ENCODE data around the gene PRM3.

The PRM3 gene

DNA sequence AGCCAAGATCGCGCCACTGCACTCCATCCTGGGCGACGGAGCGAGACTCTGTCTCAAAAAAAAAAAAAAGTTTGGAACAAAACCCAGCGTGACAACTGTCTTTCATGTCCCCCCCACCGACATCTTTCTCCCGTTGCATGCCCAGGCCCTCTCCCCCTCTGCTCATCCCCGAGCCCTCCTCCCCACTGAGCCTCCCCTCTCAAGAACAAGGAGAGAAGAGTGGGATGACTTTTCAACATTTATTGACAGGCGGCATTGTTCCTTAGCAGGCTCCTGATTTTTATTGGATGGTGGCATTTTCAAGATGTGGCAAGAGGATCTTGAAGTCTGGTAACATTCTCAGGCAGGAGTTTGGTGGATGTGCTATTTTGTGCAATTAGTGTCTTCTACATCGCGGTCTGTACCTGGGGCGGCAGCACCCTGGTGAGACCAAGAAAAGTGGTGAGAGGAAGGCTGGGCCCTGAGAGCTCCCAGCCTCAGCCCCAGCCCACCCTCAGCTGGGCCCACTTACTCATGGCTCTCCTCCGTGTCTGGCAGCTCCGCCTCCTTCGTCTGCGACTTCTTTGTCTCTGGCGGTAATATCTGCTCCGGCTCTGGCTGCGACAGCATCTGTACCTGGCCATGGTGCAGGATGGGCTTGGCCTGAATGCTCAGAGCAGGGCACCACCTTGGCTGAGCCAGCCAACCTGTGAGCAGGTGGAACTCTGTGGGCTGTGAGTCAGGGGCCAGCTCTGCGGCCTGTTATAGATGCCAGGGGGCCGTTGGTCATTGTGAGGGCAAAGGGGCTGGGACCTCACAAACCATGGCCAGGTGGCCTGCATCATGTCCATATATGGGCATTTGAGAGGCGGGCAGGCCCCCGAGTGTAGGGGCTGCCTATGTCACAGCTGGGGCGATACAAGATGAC is 7.4 kb upstream of the PRM3 start, which contains the start of gene PRM1:
Gene PRM1, minus strand, starts transcription at position 715 of the 907 bp plus-strand sequence. Its CDS starts 92 bp downstream, at position 623.
- no peak for DNase-seq

DNA sequence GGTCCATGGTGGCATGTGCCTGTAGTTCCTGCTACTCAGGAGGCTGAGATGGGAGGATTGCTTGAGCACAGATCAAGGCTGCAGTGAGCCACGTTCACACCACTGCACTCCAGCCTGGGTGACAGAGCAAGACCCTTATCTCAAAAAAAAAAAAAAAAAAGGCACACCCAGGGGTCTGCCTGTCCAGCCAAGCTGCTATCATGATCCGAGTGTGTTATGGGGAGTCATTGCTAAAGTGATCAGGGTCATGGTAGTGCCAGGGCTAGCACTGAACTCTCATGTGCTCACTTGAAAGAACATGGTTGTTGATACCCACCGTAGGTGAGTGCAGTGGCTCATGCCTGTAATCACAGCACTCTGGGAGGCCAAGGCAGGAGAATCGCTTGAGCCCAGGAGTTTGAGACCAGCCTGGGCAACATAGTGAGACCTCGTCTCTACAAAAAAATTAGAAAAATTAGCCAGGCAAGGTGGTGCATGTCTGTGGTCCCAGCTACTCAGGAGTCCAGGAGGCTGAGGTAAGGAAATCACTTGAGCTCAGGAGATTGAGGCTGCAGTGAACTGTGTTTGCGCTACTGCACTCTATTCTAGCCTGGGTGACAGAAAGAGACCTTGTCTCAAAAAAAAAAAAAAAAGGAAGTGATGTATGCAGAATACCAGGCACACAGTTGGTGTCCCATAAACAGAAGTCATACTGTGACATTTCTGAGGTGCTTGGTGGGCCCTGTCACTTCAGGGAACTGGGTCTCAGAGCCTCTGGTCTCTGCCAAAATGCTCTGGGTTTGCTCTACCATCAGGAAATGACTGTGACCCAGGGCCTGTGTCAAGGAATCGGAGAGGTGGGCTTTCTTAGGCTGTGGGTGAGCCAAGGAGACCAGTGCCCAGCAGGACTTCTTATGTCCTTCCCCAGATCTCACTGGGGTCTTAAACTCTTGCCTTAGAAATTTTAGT is 5.5 kb upstream of the PRM3 start:
- DNase-seq, result no peak

DNA sequence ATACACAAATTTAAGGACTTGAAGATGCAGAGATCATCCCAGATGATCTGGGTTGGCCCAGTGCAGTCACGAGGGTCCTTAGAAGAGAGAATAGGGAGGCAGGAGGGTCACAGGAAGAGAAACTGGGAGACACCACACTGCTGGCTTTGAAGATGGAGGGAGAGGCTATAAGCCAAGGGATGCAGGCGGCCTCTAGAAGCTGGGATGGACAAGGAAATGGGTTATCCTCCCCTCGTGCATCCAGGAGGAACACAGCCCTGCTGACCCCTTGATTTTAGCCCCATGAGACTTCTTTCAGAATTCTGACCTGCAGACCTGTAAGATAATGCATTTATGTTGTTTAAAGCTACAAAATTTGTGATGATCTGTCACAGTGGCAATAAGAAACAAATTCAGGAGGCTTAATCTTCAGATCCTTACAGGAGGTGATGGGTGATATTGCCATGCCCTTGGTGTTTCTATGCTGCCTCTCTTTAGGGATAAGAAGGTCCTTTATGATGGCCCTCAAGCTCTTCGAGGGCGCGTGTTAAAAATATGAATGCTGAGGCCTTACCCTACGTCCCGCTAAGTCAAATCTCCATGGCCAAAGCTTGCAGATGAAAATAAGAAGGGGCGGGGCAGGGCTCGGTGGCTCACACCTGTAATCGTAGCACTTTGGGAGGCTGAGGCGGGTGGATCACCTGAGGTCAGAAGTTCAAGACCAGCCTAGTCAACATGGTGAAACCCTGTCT is 4.3 kb upstream of the PRM3 start:
- DNase-seq, result no peak

DNA sequence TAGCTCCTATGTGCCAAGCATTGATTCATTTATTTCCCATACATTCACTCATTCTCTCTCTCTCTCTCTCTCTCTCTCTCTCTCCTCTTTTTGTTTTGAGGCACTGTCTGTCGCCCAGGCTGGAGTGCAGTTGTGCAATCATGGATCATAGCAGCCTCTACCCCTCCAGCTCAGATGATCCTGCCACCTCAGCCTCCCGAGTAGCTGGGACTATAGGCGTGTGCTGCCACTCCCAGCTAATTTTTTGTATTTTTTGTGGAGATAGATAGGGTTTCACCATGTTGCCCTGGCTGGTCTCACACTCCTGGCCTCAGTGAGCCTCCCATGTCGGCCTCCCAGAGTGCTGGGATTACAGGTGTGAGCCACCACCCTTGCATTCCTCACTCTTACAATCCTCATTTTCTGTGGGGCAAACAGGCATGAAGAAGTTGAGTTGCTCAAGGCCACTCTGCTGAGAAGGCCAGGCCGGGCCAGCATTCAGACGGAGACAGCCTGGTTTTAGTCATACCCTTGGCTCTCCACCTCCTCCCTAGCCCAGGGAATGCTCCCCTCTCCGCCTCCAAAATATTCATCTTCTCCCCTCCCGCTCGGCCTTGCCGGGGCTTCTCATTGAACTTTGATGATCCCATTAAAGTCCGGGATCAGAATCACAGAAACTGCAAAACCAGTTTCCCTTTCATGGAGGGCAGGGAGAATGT is 3.6 kb upstream of the PRM3 start:
- DNase-seq, result no peak

DNA sequence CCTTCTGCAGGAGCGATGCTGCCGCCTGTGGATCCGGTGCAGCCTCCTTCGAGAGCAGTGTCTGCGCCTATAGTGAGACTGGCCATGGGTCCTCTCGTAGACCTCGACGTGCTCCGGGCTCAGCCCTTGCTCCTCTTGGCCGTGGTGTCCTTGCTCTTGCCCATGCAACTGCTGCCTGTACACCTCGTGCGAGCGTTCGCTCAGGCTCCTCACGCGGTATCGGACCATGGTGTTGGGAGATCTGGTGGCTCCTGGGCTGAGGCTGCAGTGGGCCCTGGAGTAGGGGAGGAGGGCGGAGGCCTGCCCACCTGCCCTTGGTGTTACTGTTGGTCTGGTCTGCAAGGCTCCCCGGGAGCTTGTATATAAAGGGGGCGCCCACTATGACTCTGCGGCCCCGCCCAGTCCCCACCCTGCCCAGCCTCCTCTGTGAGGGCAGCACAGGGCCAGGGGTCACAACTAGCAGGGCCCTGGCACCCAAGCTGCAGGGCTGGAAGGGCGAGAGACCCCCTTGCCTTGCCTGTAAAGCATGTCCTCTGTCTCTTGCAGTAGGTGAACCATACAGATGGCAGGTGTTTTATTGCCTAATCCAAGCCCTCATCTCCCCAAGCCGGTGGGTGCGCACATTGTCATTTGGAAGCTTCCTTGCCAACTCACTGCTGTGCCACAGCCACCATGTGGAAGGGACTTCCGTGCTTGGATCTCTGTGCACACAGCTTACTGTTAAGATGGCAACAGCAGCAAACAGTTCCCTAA is 2.9 kb upstream of the PRM3 start, which contains the start of gene PRM2:
Gene PRM2, minus strand, starts transcription at position 338 of the 753 bp plus-strand sequence. Its CDS starts 110 bp downstream, at position 228.
- DNase-seq, result no peak

DNA sequence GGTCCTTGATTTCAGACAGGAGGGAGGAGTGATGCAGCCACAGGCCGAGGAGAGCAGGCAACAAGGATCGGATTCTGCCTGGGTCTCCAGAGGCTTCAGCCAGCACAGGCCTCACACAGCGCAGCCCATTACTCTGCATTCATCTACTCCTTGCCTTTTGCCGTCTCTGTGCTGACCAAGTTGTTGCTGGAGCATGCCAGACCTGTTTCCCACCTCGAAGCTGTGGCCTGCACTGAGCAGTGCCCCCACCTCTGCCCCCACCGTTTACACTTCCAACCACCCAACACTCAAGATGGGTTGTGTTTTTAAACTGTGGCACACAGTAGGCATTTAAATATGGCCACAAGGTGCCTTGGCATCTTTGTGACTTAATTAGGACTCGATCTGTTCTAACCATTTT is 1.5 kb upstream of the PRM3 start:
- DNase-seq, result no peak

DNA sequence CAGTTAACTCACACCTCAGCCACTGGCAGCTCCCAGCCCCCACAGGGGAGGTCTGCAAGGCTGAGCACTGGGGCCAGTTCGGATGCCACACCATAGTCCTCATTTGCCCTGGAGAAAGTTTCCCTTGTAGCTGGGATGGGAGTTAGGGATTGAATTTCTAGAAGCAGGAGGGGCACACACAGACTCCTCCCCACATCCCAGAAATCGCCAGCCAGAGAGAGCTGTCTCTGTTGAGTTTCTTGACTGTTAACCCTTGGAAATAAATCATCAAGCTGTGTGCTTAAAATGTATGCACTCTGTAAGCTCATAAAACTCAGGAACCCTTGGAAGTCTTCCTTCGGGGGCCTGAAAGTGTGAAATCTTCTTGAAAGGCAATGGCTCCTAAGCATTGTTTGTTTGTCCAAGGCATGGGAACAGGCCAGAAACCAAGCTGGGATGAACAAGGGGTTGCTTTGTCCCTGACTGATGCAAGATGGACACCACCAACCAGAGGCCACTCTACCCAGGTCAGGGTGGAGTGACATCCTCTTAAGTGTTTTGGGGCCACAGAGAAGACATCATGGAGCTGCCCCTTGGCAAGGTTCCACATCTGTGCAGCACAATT is 394 bp upstream of the PRM3 start:
- no peak for DNase-seq

DNA sequence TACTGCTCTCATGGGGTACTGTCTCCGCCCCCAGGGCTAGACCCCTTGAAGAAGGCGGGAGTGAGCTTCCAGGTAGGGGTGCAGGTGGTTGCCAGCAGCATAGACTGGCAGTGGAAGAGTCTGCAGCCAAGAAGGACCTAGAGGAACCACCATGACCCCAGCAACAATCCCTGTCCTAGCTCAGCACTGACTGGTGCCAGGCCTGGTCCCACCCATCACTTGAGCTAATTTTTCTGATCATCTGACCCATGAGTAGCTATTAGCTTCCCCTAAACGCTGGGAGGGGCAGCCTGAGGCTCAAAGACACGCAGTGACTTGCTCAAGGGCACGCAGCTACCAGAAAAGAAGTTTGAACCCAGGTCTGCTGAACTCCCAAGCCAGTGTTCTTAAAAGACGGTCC is 945 bp downstream of the PRM3 start:
- no peak for DNase-seq

DNA sequence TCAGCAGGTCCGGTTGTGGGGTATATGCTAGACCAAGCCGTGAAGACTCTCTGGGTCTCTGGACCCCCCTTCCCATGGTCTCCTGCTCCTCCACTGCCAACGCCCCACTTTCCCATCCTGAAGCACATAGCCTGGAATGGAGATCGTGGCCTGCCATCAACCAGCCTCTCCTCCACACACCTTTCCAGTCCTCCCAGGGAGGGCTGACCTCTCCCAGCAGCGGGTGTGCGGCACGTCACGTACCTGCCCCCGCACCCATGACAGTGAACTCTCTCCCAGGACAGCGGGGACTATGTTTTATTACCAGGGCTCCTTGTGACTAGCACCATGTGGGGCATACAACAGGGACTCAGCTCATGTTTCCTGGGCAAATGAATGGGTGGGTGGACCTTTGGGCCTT is 1.8 kb downstream of the PRM3 start:
- no peak for DNase-seq

DNA sequence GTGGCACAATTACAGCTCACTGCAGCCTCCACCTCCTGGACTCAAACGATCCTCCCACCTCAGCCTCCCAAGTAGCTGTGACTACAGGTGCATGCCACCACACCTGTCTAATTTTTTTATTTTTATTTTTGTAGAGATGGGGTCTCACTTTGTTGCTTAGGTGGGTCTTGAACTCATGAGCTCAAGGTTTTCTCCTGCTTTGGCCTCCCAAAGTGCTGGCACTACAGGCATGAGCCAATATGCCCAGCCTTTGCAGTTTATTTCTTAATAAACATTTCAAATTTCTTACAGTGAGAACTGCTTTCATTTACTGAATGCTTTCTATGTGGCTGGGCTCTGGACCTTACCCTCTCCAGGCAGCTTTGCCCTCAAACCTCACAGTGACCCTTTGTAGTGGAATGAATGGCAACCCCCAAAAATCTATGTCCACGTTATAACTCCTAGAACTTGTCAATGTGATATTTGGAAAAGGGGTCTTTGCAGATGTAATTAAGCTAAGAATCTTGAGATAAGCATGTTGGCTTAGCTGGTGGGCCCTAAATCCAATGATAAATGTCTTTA is 2.7 kb downstream of the PRM3 start:
- no peak for DNase-seq

DNA sequence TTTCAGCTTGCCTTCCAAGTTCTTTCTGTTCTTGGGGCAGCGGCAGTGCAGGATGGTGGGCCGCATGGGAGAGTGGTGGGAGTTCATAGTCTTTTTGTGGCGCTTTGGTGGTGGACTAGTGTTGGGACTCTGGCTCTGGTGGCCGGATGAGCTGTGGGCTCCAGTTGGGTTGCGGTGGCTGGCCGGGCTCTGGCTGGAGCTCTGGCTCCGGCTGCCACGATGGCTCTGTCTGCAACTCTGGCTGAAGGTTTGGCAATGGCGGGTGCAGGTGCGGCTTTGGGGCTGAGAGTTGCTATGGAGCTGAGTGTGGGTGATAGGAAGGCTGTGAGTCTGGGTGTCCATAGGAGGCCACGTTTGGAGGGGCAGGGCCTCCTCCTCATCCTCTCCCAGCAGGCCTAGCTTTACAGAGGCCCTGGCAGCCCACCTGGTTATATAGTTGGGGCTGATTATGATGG is 4.5 kb downstream of the PRM3 start, which contains the start of gene TNP2:
Gene TNP2, minus strand, starts transcription at position 405 of the 455 bp plus-strand sequence. Its CDS starts 63 bp downstream, at position 342.
- DNase-seq, result no peak

DNA sequence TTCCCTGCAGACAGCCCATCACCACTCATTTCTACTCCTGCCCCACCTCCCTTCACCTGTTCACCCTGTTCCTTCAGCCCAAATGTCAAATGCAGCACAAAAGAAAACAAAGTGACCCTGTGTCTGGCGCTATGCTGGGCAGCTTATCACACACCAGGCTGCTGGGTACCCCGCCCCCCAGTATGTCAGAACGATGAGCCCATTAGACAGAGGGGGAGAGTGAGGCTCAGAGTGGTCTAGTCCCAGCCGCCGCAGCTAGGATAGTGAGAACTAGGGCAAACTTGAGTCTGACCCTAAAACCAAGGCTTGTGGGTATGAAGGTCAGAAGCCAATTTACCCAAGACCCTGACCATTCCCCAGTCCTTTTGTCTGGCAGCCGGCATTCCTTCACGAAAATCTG is 8.3 kb downstream of the PRM3 start:
- no peak for DNase-seq

DNA sequence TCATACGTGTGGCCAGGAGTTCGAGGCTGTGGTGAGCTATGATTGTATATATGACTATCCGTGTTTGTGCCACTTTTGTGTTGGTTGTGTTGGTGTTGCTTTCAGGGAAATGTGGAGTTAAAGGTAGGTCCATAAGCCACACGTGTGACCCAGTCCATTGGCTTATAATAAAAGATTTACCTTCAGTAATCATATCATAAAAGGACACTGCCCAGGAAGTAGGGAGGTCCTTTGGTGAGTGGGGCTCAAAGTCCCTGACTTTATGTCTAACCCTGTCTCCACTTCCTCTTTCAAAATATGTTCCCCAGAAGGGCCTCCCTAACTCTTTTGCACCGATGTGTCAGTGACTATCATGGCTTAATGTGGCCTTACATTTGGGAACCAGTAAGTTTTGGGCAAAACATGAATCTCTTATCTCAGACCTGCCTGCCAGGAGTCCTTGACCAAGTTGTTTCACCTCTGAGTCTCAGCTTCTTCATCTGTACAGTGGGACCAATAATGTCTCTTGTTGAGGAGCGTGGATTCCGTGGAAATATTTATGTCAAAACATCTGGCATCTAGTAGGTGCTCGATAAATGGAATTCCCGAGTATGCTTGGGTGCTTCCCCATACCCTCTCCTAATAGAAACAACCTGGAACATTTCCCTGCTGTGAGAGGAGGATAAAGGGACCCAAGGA is 9.1 kb downstream of the PRM3 start:
- no peak for DNase-seq

DNA sequence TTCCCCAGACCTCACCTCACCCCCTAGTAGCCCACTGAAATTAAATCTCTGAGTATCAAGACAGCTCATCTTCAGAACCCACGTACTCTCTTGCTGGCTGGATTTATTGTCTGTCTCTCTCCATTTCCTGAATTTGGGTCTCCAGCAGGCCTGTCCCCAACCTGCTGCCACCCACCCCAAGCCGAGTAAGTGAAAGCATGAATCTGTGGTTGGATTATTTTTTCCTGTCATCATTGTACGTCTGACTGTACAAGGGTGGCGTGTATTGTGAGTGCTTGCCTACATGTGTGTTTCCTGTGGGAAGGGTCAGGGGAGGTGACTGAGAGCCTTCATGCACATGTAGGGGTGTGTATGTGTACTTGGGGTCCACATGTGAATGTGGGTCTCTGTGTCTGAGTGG is 9.7 kb downstream of the PRM3 start:
- no peak for DNase-seq

DNA sequence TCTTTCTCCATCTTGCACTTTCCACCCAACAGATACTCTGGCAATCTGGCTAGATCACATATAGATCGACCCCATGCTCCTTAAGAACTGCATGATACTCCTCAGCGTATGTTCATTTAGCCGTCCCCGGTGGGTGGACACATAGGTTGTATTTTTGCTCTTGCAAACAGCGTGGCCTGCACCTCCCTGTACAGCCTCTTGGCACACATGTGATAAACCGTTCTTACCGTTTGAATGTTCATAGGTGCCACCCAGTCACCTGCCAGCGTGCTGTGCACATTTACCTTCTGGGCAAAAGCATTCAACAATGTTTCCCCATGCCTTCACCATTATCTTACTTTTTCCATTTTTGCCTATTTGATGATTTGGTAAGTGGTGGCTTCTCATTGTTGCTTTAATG is 10.5 kb downstream of the PRM3 start:
- no peak for DNase-seq

DNA sequence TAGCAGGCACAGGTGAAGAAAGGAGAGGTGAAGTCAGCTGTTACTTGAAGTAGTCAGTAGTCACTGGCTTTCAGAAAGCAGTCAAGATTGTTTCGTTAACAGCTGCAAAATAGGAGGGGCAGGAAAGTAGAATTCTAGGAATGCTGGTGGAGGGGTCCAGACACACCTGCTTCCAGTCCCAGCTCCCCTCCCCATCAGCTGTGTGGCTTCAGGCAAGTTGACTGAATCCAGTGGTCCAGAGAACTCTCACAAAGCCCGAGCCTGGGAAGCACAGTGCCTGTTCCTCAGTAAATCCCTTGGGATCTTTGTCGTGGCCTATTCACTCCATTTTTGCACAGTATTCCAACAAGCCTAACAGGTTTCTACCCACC is 12.8 kb downstream of the PRM3 start:
- no peak for DNase-seq

DNA sequence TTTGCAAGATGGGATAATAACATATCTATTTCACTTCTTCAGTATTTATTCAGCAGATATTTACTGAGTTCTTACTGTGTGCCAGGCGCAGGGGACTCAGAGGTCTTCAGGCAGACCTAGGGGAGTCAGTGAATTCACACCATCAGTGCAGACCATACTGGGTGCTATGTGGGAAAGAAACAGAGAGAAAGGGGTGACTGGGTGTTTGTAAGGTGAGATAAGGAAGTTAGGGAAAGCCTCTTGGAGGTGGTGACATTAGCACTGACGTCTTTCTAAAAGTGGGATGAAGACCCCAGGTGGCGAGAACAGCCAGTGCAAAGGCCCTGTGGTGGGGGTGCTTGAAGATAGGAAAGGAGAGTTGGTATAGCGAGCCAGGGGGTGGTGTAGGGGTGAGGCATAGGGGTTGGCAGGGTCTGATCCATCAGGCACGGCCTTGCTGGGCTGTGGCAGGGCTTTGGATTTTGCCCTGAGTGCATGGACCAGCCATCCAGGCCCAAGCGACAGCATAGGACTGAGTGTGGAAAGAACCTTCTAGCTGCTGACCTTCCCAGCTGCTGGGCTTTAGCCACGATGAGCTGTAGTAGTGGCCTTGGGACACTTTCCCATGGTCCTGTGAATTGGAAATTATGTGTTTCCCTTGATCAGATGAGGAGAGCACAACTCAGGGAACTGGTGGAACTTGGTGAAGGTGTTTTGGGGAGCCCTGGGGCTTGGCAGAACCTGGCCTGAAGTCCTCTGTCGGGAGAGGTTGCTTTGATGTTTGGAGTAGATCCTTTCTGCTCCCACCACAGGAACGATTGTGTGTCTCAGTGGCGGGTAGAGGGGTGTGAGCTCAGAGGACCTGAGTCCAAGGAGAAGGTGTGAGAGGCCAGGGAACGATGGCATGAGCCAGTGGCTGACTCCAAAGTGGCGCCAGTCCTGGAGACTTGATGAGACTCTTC is 13.5 kb downstream of the PRM3 start:
- DNase-seq, result no peak

All from NCI-H510A (cell line).